ENCODE results near the gene IMPA2.

Gene IMPA2

DNA sequence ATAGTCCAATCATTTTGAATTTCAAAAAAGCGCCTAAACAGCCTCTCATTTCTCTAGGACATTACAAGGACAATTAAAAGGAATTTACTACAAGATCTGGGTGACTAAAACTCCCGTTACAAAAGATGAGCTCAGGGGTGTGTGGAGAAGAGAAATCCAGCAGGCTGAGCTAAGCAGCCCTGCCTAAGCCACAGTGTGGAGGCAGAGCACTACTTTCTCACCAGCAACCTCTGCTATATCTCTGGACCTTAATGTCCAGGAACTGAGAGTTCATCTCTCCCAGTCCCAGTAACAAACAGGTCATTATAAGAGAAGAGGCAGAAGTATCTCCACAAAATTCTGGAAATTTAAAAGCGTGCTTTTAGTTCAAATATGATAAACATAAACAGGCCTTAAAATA lies 93.4 kb downstream of the IMPA2 start:
- ChIA-PET CTCF (interaction anchor here (1.0 to 1.2 kb wide), 2 partner anchors 158 to 164 kb away, joined by 4 to 5 read pairs; no protein-coding TSS in a partner anchor), POLR2A (no interaction called here)
- Histone ChIP-seq H3K4me3 (ENCODE audit: low read depth, low read length) (no peak overlapping the region), H3K4me1 (ENCODE audit: control insufficient read depth, insufficient read depth, low read length) (no peaks in the 10 kb centered on the region), H3K36me3 (ENCODE audit: control insufficient read depth in 2 of 2, insufficient read depth in 1 of 2, low read length in 2 of 2) (no peaks in the 10 kb centered on the region), H3K9me3 (ENCODE audit: control insufficient read depth, insufficient read depth, low read depth, low read length) (no peaks in the 10 kb centered on the region), H3K27ac (ENCODE audit: extremely low read depth, low read depth, low read length) (no peak overlapping the region)
- peak; percentile 26 for TF ChIP-seq ZNF654 (tag by site-specific recombination; IDR thresholded peaks at IDR 0.05; ENCODE audit: low read depth)
- no peak for TF ChIP-seq ZNF221 (tag by site-specific recombination; IDR thresholded peaks at IDR 0.05; ENCODE audit: borderline replicate concordance)

DNA sequence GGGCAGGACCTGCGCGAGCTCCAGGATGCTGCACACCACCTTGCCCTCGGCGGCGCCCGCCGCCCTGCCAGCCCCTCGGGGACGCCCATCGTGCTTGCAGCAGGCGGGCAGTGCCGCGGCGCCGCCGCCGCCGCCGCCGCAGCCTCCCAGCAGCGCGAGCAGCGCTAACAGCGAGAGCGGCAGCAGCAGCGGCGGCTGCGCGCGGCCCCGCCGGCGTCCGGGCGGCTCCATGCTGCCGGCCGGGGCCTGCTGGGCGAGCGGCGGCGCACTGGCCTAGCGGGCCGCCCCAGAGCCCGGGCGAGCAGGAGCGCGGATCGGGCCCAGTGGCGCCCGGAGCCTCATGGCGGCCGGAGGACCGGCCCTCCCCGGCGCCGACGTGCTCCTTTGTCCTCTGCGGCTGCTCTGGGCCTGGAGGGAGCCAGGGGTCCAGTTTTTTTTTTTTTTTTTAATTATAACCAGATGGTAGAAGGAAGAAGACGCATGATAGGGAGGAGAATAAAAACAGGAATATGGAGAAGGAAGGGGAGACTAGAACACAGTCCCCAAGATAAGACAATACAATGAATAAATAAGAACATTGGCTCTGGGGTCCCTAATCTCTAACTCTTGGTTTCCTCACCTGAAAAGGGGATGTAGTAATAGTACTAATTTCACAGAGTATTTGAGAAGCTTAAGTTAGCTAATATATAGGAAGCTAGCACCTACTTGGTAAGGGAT lies 95.3 kb downstream of the IMPA2 start:
- Histone ChIP-seq H3K4me3 (ENCODE audit: low read depth, low read length) (peak overlapping the region; percentile 28), H3K9me3 (ENCODE audit: control insufficient read depth, insufficient read depth, low read depth, low read length) (no peaks in the 10 kb centered on the region), H3K36me3 (ENCODE audit: control insufficient read depth in 2 of 2, insufficient read depth in 1 of 2, low read length in 2 of 2) (no peaks in the 10 kb centered on the region), H3K27ac (ENCODE audit: extremely low read depth, low read depth, low read length) (peak overlapping the region; percentile 74), H3K4me1 (ENCODE audit: control insufficient read depth, insufficient read depth, low read length) (no peaks in the 10 kb centered on the region)
- ChIA-PET POLR2A (no interaction called here), CTCF (interaction anchor here (0.6 kb wide), 1 partner anchor 189 kb away, joined by 3 read pairs; no protein-coding TSS in a partner anchor)
- TF ChIP-seq ZXDB (tag by site-specific recombination; IDR thresholded peaks at IDR 0.05), result 0 out of 2 replicates have a peak, but pooled peaks have one; percentile 24
- TF ChIP-seq ZBTB48 (tag by site-specific recombination; IDR thresholded peaks at IDR 0.05), result 0 out of 2 replicates have a peak, but pooled peaks have one; percentile 48
- no peak for TF ChIP-seq ZNF426 (tag by site-specific recombination; IDR thresholded peaks at IDR 0.05)
- TF ChIP-seq ZNF830 (tag by site-specific recombination; IDR thresholded peaks at IDR 0.05; ENCODE audit: low read depth), result no peak
- TF ChIP-seq HOXD13 (CRISPR knock-in tag; IDR thresholded peaks at IDR 0.05; ENCODE audit: borderline replicate concordance), result no peak
- TF ChIP-seq ZNF747 (tag by site-specific recombination; IDR thresholded peaks at IDR 0.05), result no peak
- no peak for TF ChIP-seq MYNN (tag by site-specific recombination; IDR thresholded peaks at IDR 0.05; ENCODE audit: borderline replicate concordance)
- no peak for TF ChIP-seq ZNF19 (tag by site-specific recombination; IDR thresholded peaks at IDR 0.05; ENCODE audit: low read depth)
- TF ChIP-seq ZNF544 (tag by site-specific recombination; IDR thresholded peaks at IDR 0.05), result no peak
- no peak for TF ChIP-seq GLI4 (tag by site-specific recombination; IDR thresholded peaks at IDR 0.05)
- TF ChIP-seq ZNF555 (tag by site-specific recombination; conservative IDR thresholded peaks at IDR 0.05), result no peak
- no peak for TF ChIP-seq ZNF670 (tag by site-specific recombination; IDR thresholded peaks at IDR 0.05; ENCODE audit: low read depth)
- TF ChIP-seq ZNF266 (tag by site-specific recombination; IDR thresholded peaks at IDR 0.05; ENCODE audit: low read depth), result no peak
- TF ChIP-seq, protein P1, sequence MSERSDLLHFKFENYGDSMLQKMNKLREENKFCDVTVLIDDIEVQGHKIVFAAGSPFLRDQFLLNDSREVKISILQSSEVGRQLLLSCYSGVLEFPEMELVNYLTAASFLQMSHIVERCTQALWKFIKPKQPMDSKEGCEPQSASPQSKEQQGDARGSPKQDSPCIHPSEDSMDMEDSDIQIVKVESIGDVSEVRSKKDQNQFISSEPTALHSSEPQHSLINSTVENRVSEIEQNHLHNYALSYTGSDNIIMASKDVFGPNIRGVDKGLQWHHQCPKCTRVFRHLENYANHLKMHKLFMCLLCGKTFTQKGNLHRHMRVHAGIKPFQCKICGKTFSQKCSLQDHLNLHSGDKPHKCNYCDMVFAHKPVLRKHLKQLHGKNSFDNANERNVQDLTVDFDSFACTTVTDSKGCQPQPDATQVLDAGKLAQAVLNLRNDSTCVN (tag by site-specific recombination; optimal IDR thresholded peaks at IDR 0.05), result peak; percentile 19
- no peak for TF ChIP-seq SETDB1 (IDR thresholded peaks at IDR 0.05; ENCODE audit: insufficient read length, low read length)
- no peak for TF ChIP-seq KLF7 (tag by site-specific recombination; IDR thresholded peaks at IDR 0.05; ENCODE audit: borderline replicate concordance)
- TF ChIP-seq ZNF624 (tag by site-specific recombination; IDR thresholded peaks at IDR 0.05), result no peak
- no peak for TF ChIP-seq ZNF175 (tag by site-specific recombination; IDR thresholded peaks at IDR 0.05)
- no peak for TF ChIP-seq WT1 (tag by site-specific recombination; IDR thresholded peaks at IDR 0.05)
- TF ChIP-seq ZNF629 (tag by site-specific recombination; IDR thresholded peaks at IDR 0.05), result no peak
- TF ChIP-seq ZNF664 (tag by site-specific recombination; IDR thresholded peaks at IDR 0.05), result peak; percentile 76; the same call in 1 of the 2 replicates
- TF ChIP-seq ZNF132 (tag by site-specific recombination; IDR thresholded peaks at IDR 0.05; ENCODE audit: borderline replicate concordance), result no peak
- no peak for TF ChIP-seq ZNF416 (tag by site-specific recombination; IDR thresholded peaks at IDR 0.05)
- TF ChIP-seq, protein P2, sequence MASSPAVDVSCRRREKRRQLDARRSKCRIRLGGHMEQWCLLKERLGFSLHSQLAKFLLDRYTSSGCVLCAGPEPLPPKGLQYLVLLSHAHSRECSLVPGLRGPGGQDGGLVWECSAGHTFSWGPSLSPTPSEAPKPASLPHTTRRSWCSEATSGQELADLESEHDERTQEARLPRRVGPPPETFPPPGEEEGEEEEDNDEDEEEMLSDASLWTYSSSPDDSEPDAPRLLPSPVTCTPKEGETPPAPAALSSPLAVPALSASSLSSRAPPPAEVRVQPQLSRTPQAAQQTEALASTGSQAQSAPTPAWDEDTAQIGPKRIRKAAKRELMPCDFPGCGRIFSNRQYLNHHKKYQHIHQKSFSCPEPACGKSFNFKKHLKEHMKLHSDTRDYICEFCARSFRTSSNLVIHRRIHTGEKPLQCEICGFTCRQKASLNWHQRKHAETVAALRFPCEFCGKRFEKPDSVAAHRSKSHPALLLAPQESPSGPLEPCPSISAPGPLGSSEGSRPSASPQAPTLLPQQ (tag by site-specific recombination; IDR thresholded peaks at IDR 0.05), result no peak
- TF ChIP-seq ZNF335 (tag by site-specific recombination; conservative IDR thresholded peaks at IDR 0.05), result peak; percentile 70
- no peak for TF ChIP-seq ZNF138 (tag by site-specific recombination; IDR thresholded peaks at IDR 0.05; ENCODE audit: borderline replicate concordance)
- no peak for TF ChIP-seq ZNF362 (tag by site-specific recombination; IDR thresholded peaks at IDR 0.05)
- no peak for TF ChIP-seq ZNF280C (tag by site-specific recombination; IDR thresholded peaks at IDR 0.05)

Measured in HEK293 (cell line).